ENCODE data around the gene RD3L. TPM values are rescaled to one million over a fixed set of nuclear protein-coding genes. Genes with fewer than 3 reads are reported as not detected.

RD3L gene
- total RNA-seq, 4 donors from 2014 or later: not detected

GRCh38 chr14:103974575-103974974 is 32.2 kb upstream of the RD3L start:
- DNase-seq (ENCODE audit: extremely low spot score): no peak
- H3K36me3 ChIP-seq: no peaks in the 10 kb centered on the region
- H3K9me3 ChIP-seq: no peaks in the 10 kb centered on the region
- no peak overlapping the region for H3K4me3 ChIP-seq
- no peak overlapping the region for H3K27ac ChIP-seq (replicated peaks in 1 of 4)
- WGBS: 79% methylated on average over 2 of the region's 2 CpGs
- peaks cover 0 to 4% (median 0%) of the 10 kb centered on the region in 4 donors for H3K27me3 ChIP-seq
- H3K4me1 ChIP-seq: no peaks in the 10 kb centered on the region
- TF ChIP-seq POLR2AphosphoS5 (IDR thresholded peaks at IDR 0.05) (no peak), EP300 (IDR thresholded peaks at IDR 0.05) (no peak), POLR2A (IDR thresholded peaks at IDR 0.05; ENCODE audit: low read depth) (no peak)
- TF ChIP-seq, protein P1, sequence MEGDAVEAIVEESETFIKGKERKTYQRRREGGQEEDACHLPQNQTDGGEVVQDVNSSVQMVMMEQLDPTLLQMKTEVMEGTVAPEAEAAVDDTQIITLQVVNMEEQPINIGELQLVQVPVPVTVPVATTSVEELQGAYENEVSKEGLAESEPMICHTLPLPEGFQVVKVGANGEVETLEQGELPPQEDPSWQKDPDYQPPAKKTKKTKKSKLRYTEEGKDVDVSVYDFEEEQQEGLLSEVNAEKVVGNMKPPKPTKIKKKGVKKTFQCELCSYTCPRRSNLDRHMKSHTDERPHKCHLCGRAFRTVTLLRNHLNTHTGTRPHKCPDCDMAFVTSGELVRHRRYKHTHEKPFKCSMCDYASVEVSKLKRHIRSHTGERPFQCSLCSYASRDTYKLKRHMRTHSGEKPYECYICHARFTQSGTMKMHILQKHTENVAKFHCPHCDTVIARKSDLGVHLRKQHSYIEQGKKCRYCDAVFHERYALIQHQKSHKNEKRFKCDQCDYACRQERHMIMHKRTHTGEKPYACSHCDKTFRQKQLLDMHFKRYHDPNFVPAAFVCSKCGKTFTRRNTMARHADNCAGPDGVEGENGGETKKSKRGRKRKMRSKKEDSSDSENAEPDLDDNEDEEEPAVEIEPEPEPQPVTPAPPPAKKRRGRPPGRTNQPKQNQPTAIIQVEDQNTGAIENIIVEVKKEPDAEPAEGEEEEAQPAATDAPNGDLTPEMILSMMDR (IDR thresholded peaks at IDR 0.05): no peak
- intact Hi-C loops (cut with DNase I): no loop called here

DNA sequence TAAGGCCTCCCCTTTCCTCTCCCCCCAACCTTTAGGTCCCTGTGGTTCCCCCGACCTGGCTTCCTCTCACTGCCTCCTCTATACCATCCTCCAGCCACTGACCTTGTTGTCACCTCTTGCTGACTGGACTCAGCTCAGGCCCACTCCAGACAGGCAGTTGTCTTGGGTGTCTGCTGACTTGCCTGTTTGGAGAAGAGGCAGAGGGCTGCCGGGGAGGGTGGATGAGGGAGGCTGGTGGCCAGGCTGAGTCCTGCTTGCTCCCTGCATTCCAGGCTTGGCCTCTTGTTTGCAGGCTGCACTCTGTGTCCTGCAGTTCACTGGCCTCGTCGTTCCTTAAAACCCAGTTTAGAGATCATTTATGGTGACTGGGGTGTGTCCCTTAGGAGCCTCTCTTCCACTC is 31.0 kb upstream of the RD3L start:
- no peak for DNase-seq (ENCODE audit: extremely low spot score)
- Histone ChIP-seq H3K27me3 (peaks cover 0 to 4% (median 0%) of the 10 kb centered on the region in 4 donors), H3K27ac (replicated peaks in 1 of 4) (no peak overlapping the region), H3K9me3 (no peaks in the 10 kb centered on the region), H3K36me3 (no peaks in the 10 kb centered on the region), H3K4me3 (no peak overlapping the region), H3K4me1 (no peaks in the 10 kb centered on the region)
- WGBS: 57% methylated on average over 4 of the region's 4 CpGs
- intact Hi-C loops (cut with DNase I): no loop called here
- no peak for TF ChIP-seq POLR2AphosphoS5 (IDR thresholded peaks at IDR 0.05)
- TF ChIP-seq POLR2A (IDR thresholded peaks at IDR 0.05; ENCODE audit: low read depth): no peak
- TF ChIP-seq, protein P1 (IDR thresholded peaks at IDR 0.05): no peak
- no peak for TF ChIP-seq EP300 (IDR thresholded peaks at IDR 0.05)

DNA sequence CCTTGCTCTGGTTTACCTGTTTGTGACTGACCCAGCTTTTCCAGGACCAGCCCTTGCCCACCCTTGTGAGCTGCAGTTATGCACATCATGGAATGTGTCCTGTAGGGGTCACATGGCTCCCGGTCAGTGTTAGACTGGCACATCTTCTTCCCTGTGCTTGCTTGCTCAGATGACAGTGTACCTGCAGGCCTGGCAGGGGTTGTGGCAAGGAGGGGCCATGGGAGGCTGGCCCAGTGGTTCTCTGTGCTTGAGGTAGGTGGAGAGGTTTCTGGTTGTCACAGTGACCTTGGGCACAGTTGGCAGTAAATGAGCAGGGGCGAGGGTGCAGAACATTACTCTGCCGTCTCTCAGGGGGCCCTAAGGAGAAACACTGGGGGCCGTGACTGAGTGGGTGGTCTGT is 27.6 kb upstream of the RD3L start:
- intact Hi-C loops (cut with DNase I): no loop called here
- 63% methylated on average over 4 of the region's 4 CpGs for WGBS
- no peaks in the 10 kb centered on the region for H3K9me3 ChIP-seq
- H3K27me3 ChIP-seq: peaks cover 0 to 4% (median 0%) of the 10 kb centered on the region in 4 donors
- H3K4me3 ChIP-seq: no peak overlapping the region
- H3K27ac ChIP-seq (replicated peaks in 1 of 4): no peak overlapping the region
- no peaks in the 10 kb centered on the region for H3K36me3 ChIP-seq
- H3K4me1 ChIP-seq: no peaks in the 10 kb centered on the region
- no peak for DNase-seq (ENCODE audit: extremely low spot score)
- TF ChIP-seq POLR2AphosphoS5 (IDR thresholded peaks at IDR 0.05) (no peak), EP300 (IDR thresholded peaks at IDR 0.05) (no peak), POLR2A (IDR thresholded peaks at IDR 0.05; ENCODE audit: low read depth) (no peak)
- TF ChIP-seq, protein P1 (IDR thresholded peaks at IDR 0.05): no peak

- H3K27ac ChIP-seq (replicated peaks in 1 of 4): no peak overlapping the region
- no peaks in the 10 kb centered on the region for H3K9me3 ChIP-seq
- peaks cover 0 to 4% (median 0%) of the 10 kb centered on the region in 4 donors for H3K27me3 ChIP-seq
- H3K4me1 ChIP-seq: peaks cover 0 to 6% (median 2%) of the 10 kb centered on the region in 4 donors
- TF ChIP-seq, protein P1 (IDR thresholded peaks at IDR 0.05): no peak
- TF ChIP-seq EP300 (IDR thresholded peaks at IDR 0.05): no peak
- intact Hi-C loops (cut with DNase I): no loop called here
- no peak for DNase-seq (ENCODE audit: extremely low spot score)
- no peak overlapping the region for H3K4me3 ChIP-seq
- no peaks in the 10 kb centered on the region for H3K36me3 ChIP-seq
Observed at GRCh38 chr14:103966631-103967030, 24.3 kb upstream of the RD3L start.

DNA sequence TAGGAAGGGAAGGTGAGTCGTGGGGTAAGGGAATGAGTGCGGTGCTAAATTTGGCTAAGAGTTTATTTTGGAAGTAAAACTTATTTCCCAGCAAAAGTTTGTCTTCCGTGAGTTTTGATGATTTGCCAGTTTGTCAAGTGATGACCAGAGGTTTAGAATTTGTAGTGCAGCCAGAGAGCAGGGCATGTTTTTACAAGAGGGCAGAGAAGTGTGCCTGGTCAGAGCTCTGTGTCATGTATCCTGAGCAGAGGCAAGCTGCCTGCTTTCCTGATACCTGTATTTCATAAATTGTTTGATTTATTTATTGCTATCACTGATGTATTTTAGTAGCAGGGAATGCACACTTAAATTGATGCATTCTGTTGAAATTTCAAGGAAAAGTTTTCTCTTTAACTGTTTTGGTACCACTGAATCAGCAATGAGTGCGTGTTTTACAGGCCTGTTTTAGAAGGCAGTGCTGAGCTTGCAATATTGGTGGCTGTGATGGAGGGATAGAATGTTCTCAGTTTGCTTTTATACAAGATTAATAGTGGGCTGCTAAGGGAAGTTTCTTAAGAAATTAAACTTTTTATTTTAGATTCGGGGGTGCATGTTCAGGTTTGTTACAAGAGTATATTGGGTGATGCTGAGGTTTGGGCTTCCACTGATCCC is 19.7 kb upstream of the RD3L start:
- intact Hi-C loops (cut with DNase I): no loop called here
- Histone ChIP-seq H3K9me3 (no peaks in the 10 kb centered on the region), H3K27ac (replicated peaks in 1 of 4) (peak overlapping the region in 1 of 4 donors; percentile 26), H3K27me3 (no peaks in the 10 kb centered on the region), H3K4me3 (no peak overlapping the region), H3K4me1 (peaks cover 0 to 8% (median 2%) of the 10 kb centered on the region in 4 donors), H3K36me3 (no peaks in the 10 kb centered on the region)
- WGBS: 68% methylated on average over 5 of the region's 5 CpGs
- DNase-seq (ENCODE audit: extremely low spot score): no peak
- TF ChIP-seq POLR2AphosphoS5 (IDR thresholded peaks at IDR 0.05) (no peak), EP300 (IDR thresholded peaks at IDR 0.05) (no peak), POLR2A (IDR thresholded peaks at IDR 0.05; ENCODE audit: low read depth) (no peak)
- TF ChIP-seq, protein P1 (IDR thresholded peaks at IDR 0.05): no peak

Measured in esophagus muscularis mucosa (tissue), 4 donors.